H1 (cell line): ENCODE results near the gene NRIP2. TPM values are rescaled to one million over a fixed set of nuclear protein-coding genes. Genes with fewer than 3 reads are reported as not detected.
A peak's percentile ranks its signal among the peaks of the same experiment; 100 is the strongest.

Source experiments
- CTCF ChIA-PET: fragments of 300-600 bp; sonication (Branson Sonifier 250); formaldehyde crosslinking; loops from one replicate; lab custom pipeline; 2021; ENCODE audit not compliant: partially characterized antibody; lab: Charles Lee
- POLR2A ChIA-PET: fragments of 300-600 bp; sonication (Branson Sonifier 250); formaldehyde crosslinking; loops from one replicate; lab custom pipeline; 2021; ENCODE audit warnings: inconsistent platforms; ENCODE audit not compliant: partially characterized antibody; lab: Charles Lee
- DNase-seq, 2 experiments: peaks; one replicate each; pipeline versions ENCODE4 v3.0.0 to v3.0.0-alpha.2; 2010 to 2022; ENCODE audit warnings: low spot score in 2 of 2, low read depth in 1 of 2, mixed read lengths in 1 of 2
- FAIRE-seq: peaks from 2 replicates; lab custom pipeline; 2011; peaks lifted over from hg19 to GRCh38; lab: Jason Lieb, UNC
- H2AFZ ChIP-seq: 2 replicates; pipeline ENCODE4 v1.8.1; 2012; ENCODE audit warnings: low read length, inconsistent platforms
- H2AK5ac ChIP-seq: 2 replicates; pipeline ENCODE4 v1.6.1; 2013; ENCODE audit warnings: low read depth, low read length
- H2BK120ac ChIP-seq: replicated peaks from 2 replicates; pipeline ENCODE3; 2013; ENCODE audit warnings: low read depth, low read length, inconsistent platforms
- H2BK12ac ChIP-seq: 2 replicates; pipeline ENCODE4 v1.6.1; 2013; ENCODE audit warnings: low read depth, low read length
- H2BK15ac ChIP-seq: 2 replicates; pipeline ENCODE4 v1.6.1; 2013; ENCODE audit warnings: low read length
- H2BK20ac ChIP-seq: 2 replicates; pipeline ENCODE4 v1.6.1; 2013; ENCODE audit warnings: low read length
- H2BK5ac ChIP-seq: 2 replicates; pipeline ENCODE4 v1.6.1; 2013; ENCODE audit warnings: low read depth, low read length
- H3K14ac ChIP-seq: 2 replicates; pipeline ENCODE4 v1.6.1; 2013; ENCODE audit warnings: inconsistent platforms; ENCODE audit not compliant: insufficient read length
- H3K18ac ChIP-seq: 2 replicates; pipeline ENCODE4 v1.6.1; 2013; ENCODE audit warnings: low read length; ENCODE audit errors: extremely low read depth
- H3K23ac ChIP-seq: 2 replicates; pipeline ENCODE4 v1.6.1; 2013; ENCODE audit warnings: inconsistent platforms; ENCODE audit not compliant: insufficient read length
- H3K23me2 ChIP-seq: 2 replicates; pipeline ENCODE4 v1.6.1; 2013; ENCODE audit warnings: low read depth, low read length
- H3K27ac ChIP-seq: 2 replicates; pipeline ENCODE4 v1.6.1; 2011; ENCODE audit warnings: low read depth, low read length, inconsistent platforms
- H3K27me3 ChIP-seq, 4 experiments: replicated peaks in 1 of 4; 1 replicate in 1 of 4; 2 replicates in 3 of 4; pipeline versions ENCODE4 v1.6.1 to v1.8.1; 2011 to 2013; ENCODE audit warnings: low read length in 3 of 4, mild to moderate bottlenecking in 3 of 4, inconsistent platforms in 2 of 4, mixed read lengths in 2 of 4, moderate library complexity in 1 of 4; ENCODE audit not compliant: control insufficient read depth in 3 of 4, insufficient read depth in 3 of 4; ENCODE audit errors: extremely low read depth in 1 of 4
- H3K36me3 ChIP-seq, 4 experiments: 2 replicates each; pipeline versions ENCODE4 v1.6.1 to v1.8.1; 2011 to 2013; ENCODE audit warnings: mild to moderate bottlenecking in 4 of 4, low read length in 3 of 4, moderate library complexity in 2 of 4, control low read depth in 1 of 4, inconsistent platforms in 1 of 4; ENCODE audit not compliant: insufficient read depth in 4 of 4, control insufficient read depth in 2 of 4
- H3K4ac ChIP-seq: replicated peaks from 2 replicates; pipeline ENCODE3; 2013; ENCODE audit warnings: low read length, low read depth, mixed read lengths, inconsistent platforms; ENCODE audit not compliant: insufficient read length
- H3K4me1 ChIP-seq, 4 experiments: replicated peaks in 1 of 4; 1 replicate in 1 of 4; 2 replicates in 3 of 4; pipeline versions ENCODE4 v1.6.1 to v1.8.1; 2011 to 2013; ENCODE audit warnings: low read length in 3 of 4, inconsistent platforms in 2 of 4, mixed read lengths in 1 of 4; ENCODE audit not compliant: insufficient read depth in 4 of 4, control insufficient read depth in 3 of 4
- H3K4me2 ChIP-seq, 2 experiments: 2 replicates each; pipeline versions ENCODE4 v1.6.1 to v1.8.1; 2011 to 2013; ENCODE audit warnings: low read depth in 2 of 2, low read length in 2 of 2, control low read depth in 1 of 2, inconsistent platforms in 1 of 2, mild to moderate bottlenecking in 1 of 2; ENCODE audit not compliant: insufficient read depth in 1 of 2
- H3K4me3 ChIP-seq, 4 experiments: fragments of 200-600, 300-600 bp in 1 of 4; sonication (generic), shearing (Covaris generic), sonication (Bioruptor Twin) in 1 of 4; 2 replicates each; pipeline versions ENCODE4 v1.5.1 to v1.8.1; 2011 to 2016; ENCODE audit warnings: low read length in 4 of 4, low read depth in 3 of 4, control low read depth in 2 of 4, inconsistent platforms in 2 of 4, mild to moderate bottlenecking in 2 of 4, mixed read lengths in 1 of 4, moderate library complexity in 1 of 4; ENCODE audit not compliant: insufficient read depth in 2 of 4; ENCODE audit errors: extremely low read depth in 1 of 4
- H3K56ac ChIP-seq: replicated peaks from 2 replicates; pipeline ENCODE3; 2013; ENCODE audit warnings: low read depth, mild to moderate bottlenecking, mixed read lengths, low read length, inconsistent platforms; ENCODE audit not compliant: insufficient read length
- H3K79me1 ChIP-seq: 2 replicates; pipeline ENCODE4 v1.6.1; 2013; ENCODE audit warnings: low read depth, low read length, control low read depth
- H3K79me2 ChIP-seq, 2 experiments: 2 replicates each; pipeline versions ENCODE4 v1.6.1 to v1.8.1; 2012 to 2013; ENCODE audit warnings: low read length in 2 of 2, mild to moderate bottlenecking in 2 of 2, inconsistent platforms in 1 of 2; ENCODE audit not compliant: insufficient read depth in 2 of 2, control insufficient read depth in 1 of 2
- H3K9ac ChIP-seq, 4 experiments: replicated peaks in 1 of 4; 1 replicate in 1 of 4; 2 replicates in 3 of 4; pipeline versions ENCODE4 v1.6.1 to v1.8.1; 2011 to 2013; ENCODE audit warnings: low read depth in 3 of 4, low read length in 3 of 4, control low read depth in 2 of 4, mild to moderate bottlenecking in 2 of 4, moderate library complexity in 2 of 4, inconsistent platforms in 1 of 4; ENCODE audit errors: extremely low read depth in 1 of 4
- H3K9me3 ChIP-seq, 2 experiments: 2 replicates each; pipeline versions ENCODE4 v1.6.1 to v1.8.1; 2012 to 2013; ENCODE audit warnings: mild to moderate bottlenecking in 2 of 2, moderate library complexity in 2 of 2, control low read depth in 1 of 2, inconsistent platforms in 1 of 2, low read depth in 1 of 2, low read length in 1 of 2, mixed read lengths in 1 of 2; ENCODE audit not compliant: insufficient read depth in 2 of 2
- H4K20me1 ChIP-seq, 2 experiments: replicated peaks in 1 of 2; 2 replicates each; pipeline versions ENCODE3 to v1.8.1; 2011 to 2013; ENCODE audit warnings: inconsistent platforms in 2 of 2, low read length in 2 of 2, mild to moderate bottlenecking in 1 of 2; ENCODE audit not compliant: insufficient read depth in 2 of 2, control insufficient read depth in 1 of 2
- H4K5ac ChIP-seq: 2 replicates; pipeline ENCODE4 v1.6.1; 2013; ENCODE audit warnings: low read length, low read depth, mixed read lengths, inconsistent platforms; ENCODE audit not compliant: insufficient read length
- H4K8ac ChIP-seq: 2 replicates; pipeline ENCODE4 v1.8.0; 2013; ENCODE audit warnings: mild to moderate bottlenecking, moderate library complexity, low read length, inconsistent platforms; ENCODE audit not compliant: insufficient read depth; ENCODE audit errors: extremely low read depth
- H4K91ac ChIP-seq: replicated peaks from 2 replicates; pipeline ENCODE3; 2013; ENCODE audit warnings: low read length, mixed read lengths, inconsistent platforms; ENCODE audit not compliant: insufficient read length
- PHF8 ChIP-seq: fragments of 200-600 bp; sonication (generic); conservative IDR thresholded peaks from 2 replicates; pipeline ENCODE4 v1.7.1; 2012; ENCODE audit warnings: low read depth, mild to moderate bottlenecking, inconsistent platforms, low read length, moderate library complexity
- POLR2A ChIP-seq, 2 experiments: IDR thresholded peaks; 1 replicate in 1 of 2; 2 replicates in 1 of 2; pipeline ENCODE4 v1.6.1; 2011; ENCODE audit warnings: low read depth in 2 of 2, low read length in 2 of 2, mild to moderate bottlenecking in 2 of 2; ENCODE audit errors: control extremely low read depth in 1 of 2
- SIN3A ChIP-seq, 2 experiments: IDR thresholded peaks in 1 of 2; conservative IDR thresholded peaks in 1 of 2; 2 replicates each; pipeline ENCODE4 v1.6.1; 2011 to 2012; ENCODE audit warnings: low read length in 2 of 2, improper control_type of control experiment in 1 of 2, low read depth in 1 of 2, mild to moderate bottlenecking in 1 of 2
- WGBS, 2 experiments: shearing (Covaris generic) in 1 of 2; methylation state at CpG; one replicate each; pipeline versions ENCODE4 v1.1.6 to v1.1.7; 2013 to 2015; ENCODE audit warnings: low lambda C conversion rate in 2 of 2, mixed read lengths in 2 of 2, inconsistent platforms in 1 of 2, low coverage in 1 of 2, missing lambda C conversion rate in 1 of 2; ENCODE audit not compliant: insufficient replicate concordance in 2 of 2, insufficient coverage in 1 of 2, insufficient read length in 1 of 2; ENCODE audit errors: extremely low coverage in 1 of 2, missing lambda C conversion rate in 1 of 2; 5-methylcytosine and 5-hydroxymethylcytosine counted together
- polyA plus RNA-seq, 7 experiments: library from polyadenylated mRNA; depleted of rRNA in 3 of 7; stranded (reverse) in 5 of 7; unstranded in 2 of 7; fragments of >200 nt in 5 of 7; fragments of 200-250 nt in 2 of 7; gene quantifications; 1 replicate in 5 of 7; 2 replicates in 1 of 7; 4 replicates in 1 of 7; pipeline versions ENCODE4 v1.2.1 to v1.2.3, GENCODE V29; 2011 to 2013; ENCODE audit warnings: missing spikeins in 2 of 7, mixed read lengths in 2 of 7
- total RNA-seq: library from RNA; stranded (reverse); fragmentation: NEBNext Ultra II Directional; extraction: Animal tissue kit (Norgen Biotek cat#: 25700); gene quantifications from 2 replicates; pipeline ENCODE4 v1.2.1, GENCODE V29; 2021

NRIP2 gene
- total and polyA plus RNA-seq, 2 of the 8 experiments (the other 6 are each of a cell fraction or from before 2014, with no cell fraction given), result 0.06 TPM; not detected in 1

DNA sequence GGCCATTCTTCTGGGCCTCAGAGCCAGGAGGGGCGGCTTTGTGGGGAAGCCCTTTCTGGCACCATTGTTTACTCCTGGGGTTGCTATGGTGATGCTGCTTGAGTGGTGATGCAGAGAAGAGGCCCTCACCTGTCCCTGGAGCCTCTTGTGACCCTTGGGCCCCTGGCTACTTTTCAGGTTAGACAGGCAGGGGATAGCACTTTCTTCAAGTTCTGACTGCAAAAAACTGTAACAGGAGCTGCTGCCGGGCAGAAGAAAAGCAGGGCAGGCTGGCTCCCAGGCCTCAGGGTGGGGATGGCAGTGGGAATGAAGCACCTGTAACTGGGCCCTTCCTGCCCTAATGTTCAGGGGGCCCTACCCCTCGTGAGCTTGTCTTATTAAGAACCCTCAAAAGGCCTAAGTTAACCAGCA, 22.2 kb upstream of the NRIP2 start, which contains the start of gene TEX52:
Gene TEX52 (minus strand): TSS at position 19 of the 411 bp plus-strand sequence. CDS start 13 bp downstream, at position 6.
- DNase-seq (peak in 1 of 2 experiments; percentile 63), FAIRE-seq (no peak)
- H3K23ac ChIP-seq, result no peak within 1 kb of the TSS
- no peak within 1 kb of the TSS for H2BK20ac ChIP-seq
- H3K4ac ChIP-seq, result no peak within 1 kb of the TSS
- H3K4me3 ChIP-seq, result no peak within 1 kb of the TSS
- no peak within 1 kb of the TSS for H2BK120ac ChIP-seq
- H2BK15ac ChIP-seq, result no peak within 1 kb of the TSS
- POLR2A ChIA-PET, result interaction anchor here (0.6 to 3.8 kb wide), 18 partner anchors 8 to 135 kb away, joined by 3 to 31 read pairs (median 5); partner anchors contain the start of genes FOXM1, ITFG2 and RHNO1
- no peaks in the 10 kb centered on the region for H3K79me2 ChIP-seq
- H4K20me1 ChIP-seq, result peaks cover 3 to 5% of the 10 kb centered on the region in 2 experiments
- no peak within 1 kb of the TSS for H2BK12ac ChIP-seq
- H3K56ac ChIP-seq, result no peak within 1 kb of the TSS
- H3K14ac ChIP-seq, result no peak within 1 kb of the TSS
- no peak within 1 kb of the TSS for H4K5ac ChIP-seq
- peaks cover 0 to 6% (median under 1%) of the 10 kb centered on the region in 4 experiments; a peak in 4 of 7 replicates for H3K4me1 ChIP-seq
- H3K27me3 ChIP-seq, result no peaks in the 10 kb centered on the region
- H2AFZ ChIP-seq, result no peak within 1 kb of the TSS
- no peak within 1 kb of the TSS for H3K18ac ChIP-seq
- no peak within 1 kb of the TSS for H4K91ac ChIP-seq
- H3K27ac ChIP-seq, result no peak within 1 kb of the TSS
- H3K23me2 ChIP-seq, result no peaks in the 10 kb centered on the region
- H2AK5ac ChIP-seq, result no peak within 1 kb of the TSS; the same call in 1 of the 2 replicates
- CTCF ChIA-PET, result interaction anchor here (1.1 to 6.5 kb wide), 10 partner anchors 8 to 185 kb away, joined by 3 to 84 read pairs (median 5); no protein-coding TSS in a partner anchor
- H4K8ac ChIP-seq, result no peak within 1 kb of the TSS
- H3K4me2 ChIP-seq, result no peak within 1 kb of the TSS
- peak within 1 kb of the TSS in 2 of 4 experiments; percentile 25 to 38; a peak in 2 of 7 replicates for H3K9ac ChIP-seq
- TF ChIP-seq POLR2A (IDR thresholded peaks at IDR 0.05; ENCODE audit: control extremely low read depth in 1 of 2, low read depth in 2 of 2, low read length in 2 of 2) (peak in 1 of 2 experiments; percentile 54; a peak in 1 of 3 replicates), SIN3A (conservative IDR thresholded peaks at IDR 0.05 in 1 of 2, IDR thresholded peaks at IDR 0.05 in 1 of 2; ENCODE audit: low read depth in 1 of 2, low read length in 2 of 2) (0 out of 4 replicates have a peak, but pooled peaks of 1 of the 2 experiments have one; percentile 10), PHF8 (no peak)
- no peak within 1 kb of the TSS for H2BK5ac ChIP-seq
- H3K79me1 ChIP-seq, result no peaks in the 10 kb centered on the region
- H3K36me3 ChIP-seq, result peaks cover 0 to 29% (median 15%) of the 10 kb centered on the region in 4 experiments; a peak in 4 of 8 replicates
- H3K9me3 ChIP-seq, result no peaks in the 10 kb centered on the region
- WGBS, 2 experiments, result 77% methylated on average over 3 of the region's 3 CpGs; no CpG with 5 or more reads in 1 of the 2 experiments
